OCI-LY1 (cell line): ENCODE results near the gene GABRA6.

Experiments used
- H2AFZ ChIP-seq: fragments of 200-600 bp; sonication (generic), shearing (Covaris generic); 2 replicates; pipeline ENCODE4 v1.6.0; 2014; ENCODE audit warnings: antibody characterized with exemption, mild to moderate bottlenecking, low read length
- H3F3A ChIP-seq: fragments of 200-600 bp; sonication (generic), shearing (Covaris generic); 2 replicates; pipeline ENCODE4 v1.6.0; 2014; ENCODE audit warnings: mild to moderate bottlenecking, antibody characterized with exemption, low read length, moderate library complexity; ENCODE audit not compliant: insufficient read depth
- H3K27ac ChIP-seq: fragments of 200-600 bp; sonication (generic); 2 replicates; pipeline ENCODE4 v1.5.1; 2014; ENCODE audit warnings: low read length, mixed run types, mild to moderate bottlenecking, low read depth; ENCODE audit not compliant: poor library complexity, severe bottlenecking
- H3K27me3 ChIP-seq: fragments of 200-600 bp; sonication (generic); 2 replicates; pipeline ENCODE4 v1.6.0; 2014; ENCODE audit warnings: antibody characterized with exemption, mild to moderate bottlenecking, low read length, moderate library complexity; ENCODE audit not compliant: insufficient read depth
- H3K36me3 ChIP-seq: fragments of 200-600 bp; sonication (generic); 2 replicates; pipeline ENCODE4 v1.6.1; 2014; ENCODE audit warnings: mild to moderate bottlenecking, antibody characterized with exemption, low read length, moderate library complexity, mixed read lengths; ENCODE audit not compliant: insufficient read depth
- H3K4me1 ChIP-seq: fragments of 200-600 bp; sonication (generic); 2 replicates; pipeline ENCODE4 v1.5.1; 2014; ENCODE audit warnings: mild to moderate bottlenecking, low read length, moderate library complexity; ENCODE audit not compliant: insufficient read depth, severe bottlenecking
- H3K4me2 ChIP-seq: fragments of 200-600 bp; sonication (generic), shearing (Covaris generic); 2 replicates; pipeline ENCODE4 v1.6.1; 2014; ENCODE audit warnings: low read length
- H3K4me3 ChIP-seq: fragments of 200-600 bp; sonication (generic); 2 replicates; pipeline ENCODE4 v1.5.1; 2014; ENCODE audit warnings: low read length, low read depth, mild to moderate bottlenecking, mixed read lengths; ENCODE audit not compliant: poor library complexity, severe bottlenecking
- H3K79me2 ChIP-seq: fragments of 200-600 bp; shearing (Covaris generic); 2 replicates; pipeline ENCODE4 v1.6.1; 2016; ENCODE audit warnings: mixed run types, low read length, mixed read lengths; ENCODE audit not compliant: insufficient read depth
- H3K9ac ChIP-seq: fragments of 200-600 bp; sonication (generic), shearing (Covaris generic); 2 replicates; pipeline ENCODE4 v1.6.1; 2014; ENCODE audit warnings: mild to moderate bottlenecking, low read length, mixed read lengths
- H3K9me2 ChIP-seq: fragments of 200-600 bp; sonication (generic), shearing (Covaris generic); 2 replicates; pipeline ENCODE4 v1.6.1; 2014; ENCODE audit warnings: low read depth, mild to moderate bottlenecking, low read length, mixed read lengths
- H3K9me3 ChIP-seq: fragments of 200-600 bp; shearing (Covaris generic); 2 replicates; pipeline ENCODE4 v1.6.1; 2014; ENCODE audit warnings: low read length, mixed read lengths
- H4K20me1 ChIP-seq: fragments of 200-600 bp; sonication (generic), shearing (Covaris generic); 2 replicates; pipeline ENCODE4 v1.6.0; 2016; ENCODE audit warnings: mild to moderate bottlenecking, low read length; ENCODE audit not compliant: insufficient read depth
- CTCF ChIP-seq: fragments of 200-600 bp; sonication (generic), shearing (Covaris generic); IDR thresholded peaks from 2 replicates; pipeline ENCODE4 v1.5.1; 2017; ENCODE audit warnings: mild to moderate bottlenecking, antibody characterized with exemption, low read length, moderate library complexity, mixed read lengths
- EZH2 ChIP-seq: fragments of 200-600 bp; sonication (generic), shearing (Covaris generic); IDR thresholded peaks from 2 replicates; pipeline ENCODE4 v1.8.0; 2017; ENCODE audit warnings: borderline replicate concordance, mixed run types, mild to moderate bottlenecking, antibody characterized with exemption, low read length, moderate library complexity, mixed read lengths

GABRA6 gene

GRCh38 chr5:161744276-161744675 is 58.8 kb downstream of the GABRA6 start:
- no peak overlapping the region for H3K27ac ChIP-seq
- no peaks in the 10 kb centered on the region for H3K4me1 ChIP-seq
- no peak overlapping the region for H3K9ac ChIP-seq
- no peaks in the 10 kb centered on the region for H3K27me3 ChIP-seq
- no peak overlapping the region for H3K4me2 ChIP-seq
- no peaks in the 10 kb centered on the region for H3K79me2 ChIP-seq
- H3K36me3 ChIP-seq: no peaks in the 10 kb centered on the region
- no peaks in the 10 kb centered on the region for H3K9me2 ChIP-seq
- TF ChIP-seq EZH2 (no peak), CTCF (no peak)
- H4K20me1 ChIP-seq: no peaks in the 10 kb centered on the region
- H3K9me3 ChIP-seq: no peaks in the 10 kb centered on the region
- H3K4me3 ChIP-seq: no peak overlapping the region
- H2AFZ ChIP-seq: no peak overlapping the region
- H3F3A ChIP-seq: no peaks in the 10 kb centered on the region

- H3K4me3 ChIP-seq: no peak overlapping the region
- H3K9ac ChIP-seq: no peak overlapping the region
- no peak overlapping the region for H3K27ac ChIP-seq
- H3K9me3 ChIP-seq: no peaks in the 10 kb centered on the region
- H3K4me2 ChIP-seq: no peak overlapping the region
- H4K20me1 ChIP-seq: no peaks in the 10 kb centered on the region
- H3K4me1 ChIP-seq: no peaks in the 10 kb centered on the region
- no peaks in the 10 kb centered on the region for H3K79me2 ChIP-seq
- H3K36me3 ChIP-seq: no peaks in the 10 kb centered on the region
- no peak overlapping the region for H2AFZ ChIP-seq
- no peaks in the 10 kb centered on the region for H3K9me2 ChIP-seq
- no peak for TF ChIP-seq CTCF
- no peak for TF ChIP-seq EZH2
- H3K27me3 ChIP-seq: no peaks in the 10 kb centered on the region
- H3F3A ChIP-seq: no peaks in the 10 kb centered on the region
These were observed 59.9 kb downstream of the GABRA6 start for GRCh38 chr5:161745392-161745791.

GRCh38 chr5:161751265-161751664 is 65.7 kb downstream of the GABRA6 start:
- no peaks in the 10 kb centered on the region for H3K9me3 ChIP-seq
- no peak overlapping the region for H3K9ac ChIP-seq
- H3K4me2 ChIP-seq: no peak overlapping the region
- H2AFZ ChIP-seq: no peak overlapping the region
- no peaks in the 10 kb centered on the region for H3K4me1 ChIP-seq
- no peak overlapping the region for H3K4me3 ChIP-seq
- H3K27ac ChIP-seq: no peak overlapping the region
- no peaks in the 10 kb centered on the region for H3K36me3 ChIP-seq
- H3K9me2 ChIP-seq: no peaks in the 10 kb centered on the region
- no peaks in the 10 kb centered on the region for H4K20me1 ChIP-seq
- H3K79me2 ChIP-seq: no peaks in the 10 kb centered on the region
- no peak for TF ChIP-seq CTCF
- no peak for TF ChIP-seq EZH2
- H3F3A ChIP-seq: no peaks in the 10 kb centered on the region
- H3K27me3 ChIP-seq: no peaks in the 10 kb centered on the region
